Neuronal stem cell (in vitro differentiated cells): Measurements from ENCODE around the gene MON2.
A peak's percentile ranks its signal among the peaks of the same experiment; 100 is the strongest.
"Not testable (repeated sequence)": the region's sequence is repeated elsewhere in the genome, so short reads cannot be mapped to it uniquely, and the experiment has no call there.

Experiments
- DNase-seq: peaks from one replicate; pipeline ENCODE4 v3.0.0-alpha.2; 2013; ENCODE audit warnings: low spot score
- H2AFZ ChIP-seq: one replicate; pipeline ENCODE4 v1.6.1; 2013; ENCODE audit warnings: mild to moderate bottlenecking, low read length, inconsistent platforms
- H2AK5ac ChIP-seq: 2 replicates; pipeline ENCODE4 v1.6.1; 2013; ENCODE audit warnings: low read depth, mild to moderate bottlenecking, inconsistent platforms, low read length, moderate library complexity, mixed read lengths
- H2BK120ac ChIP-seq: 2 replicates; pipeline ENCODE4 v1.6.1; 2013; ENCODE audit warnings: low read depth, mild to moderate bottlenecking, inconsistent platforms, low read length, moderate library complexity, mixed read lengths
- H2BK12ac ChIP-seq: one replicate; pipeline ENCODE4 v1.6.1; 2013; ENCODE audit warnings: low read length, inconsistent platforms
- H2BK15ac ChIP-seq: 2 replicates; pipeline ENCODE4 v1.6.1; 2013; ENCODE audit warnings: mild to moderate bottlenecking, low read length, inconsistent platforms, mixed read lengths
- H2BK5ac ChIP-seq: one replicate; pipeline ENCODE4 v1.6.1; 2013; ENCODE audit warnings: inconsistent platforms, mild to moderate bottlenecking, low read length, moderate library complexity
- H3K14ac ChIP-seq: one replicate; pipeline ENCODE4 v1.6.1; 2013; ENCODE audit warnings: low read length, inconsistent platforms
- H3K18ac ChIP-seq: 2 replicates; pipeline ENCODE4 v1.6.1; 2013; ENCODE audit warnings: low read length, inconsistent platforms
- H3K23ac ChIP-seq: 2 replicates; pipeline ENCODE4 v1.6.1; 2013; ENCODE audit warnings: low read depth, mild to moderate bottlenecking, mixed read lengths, low read length, inconsistent platforms; ENCODE audit not compliant: poor library complexity
- H3K27ac ChIP-seq: replicated peaks from 3 replicates; pipeline ENCODE4 v1.5.1; 2013; ENCODE audit warnings: low read length, inconsistent platforms
- H3K27me3 ChIP-seq, 3 experiments: 2 replicates each; pipeline ENCODE4 v1.6.1; 2013; ENCODE audit warnings: low read length in 3 of 3, mild to moderate bottlenecking in 2 of 3, inconsistent platforms in 1 of 3, low read depth in 1 of 3, mixed read lengths in 1 of 3, moderate library complexity in 1 of 3; ENCODE audit not compliant: control insufficient read depth in 3 of 3, insufficient read depth in 3 of 3
- H3K36me3 ChIP-seq, 2 donors: replicated peaks in 1 of 2; 2 replicates each; pipeline ENCODE4 v1.6.1; 2013; ENCODE audit warnings: low read length in 2 of 2; ENCODE audit not compliant: control insufficient read depth in 2 of 2, insufficient read depth in 2 of 2
- H3K4ac ChIP-seq: 2 replicates; pipeline ENCODE4 v1.6.1; 2013; ENCODE audit warnings: inconsistent platforms, mild to moderate bottlenecking, low read length, moderate library complexity
- H3K4me1 ChIP-seq, 2 donors: 1 replicate in 1 of 2; 2 replicates in 1 of 2; pipeline ENCODE4 v1.6.1; 2013; ENCODE audit warnings: low read length in 2 of 2, low read depth in 1 of 2; ENCODE audit not compliant: control insufficient read depth in 2 of 2, insufficient read depth in 1 of 2
- H3K4me2 ChIP-seq: one replicate; pipeline ENCODE4 v1.6.1; 2013; ENCODE audit warnings: mild to moderate bottlenecking, low read length, inconsistent platforms; ENCODE audit not compliant: insufficient read depth, poor library complexity, severe bottlenecking
- H3K4me3 ChIP-seq, 2 donors: 2 replicates each; pipeline ENCODE4 v1.5.1; 2013; ENCODE audit warnings: low read length in 2 of 2, mild to moderate bottlenecking in 2 of 2, inconsistent platforms in 1 of 2, moderate library complexity in 1 of 2
- H3K79me1 ChIP-seq: one replicate; pipeline ENCODE4 v1.6.1; 2013; ENCODE audit warnings: low read depth, mild to moderate bottlenecking, inconsistent platforms, low read length, moderate library complexity
- H3K9ac ChIP-seq: one replicate; pipeline ENCODE4 v1.6.1; 2013; ENCODE audit warnings: mild to moderate bottlenecking, low read depth, low read length, inconsistent platforms; ENCODE audit not compliant: poor library complexity
- H3K9me3 ChIP-seq, 2 donors: replicated peaks in 1 of 2; 2 replicates each; pipeline versions ENCODE3 to v1.6.1; 2013; ENCODE audit warnings: low read length in 2 of 2, mild to moderate bottlenecking in 2 of 2, inconsistent platforms in 1 of 2, low read depth in 1 of 2, mixed read lengths in 1 of 2, moderate library complexity in 1 of 2; ENCODE audit not compliant: control insufficient read depth in 2 of 2, insufficient read depth in 1 of 2
- H4K8ac ChIP-seq: one replicate; pipeline ENCODE4 v1.6.1; 2013; ENCODE audit warnings: low read depth, mild to moderate bottlenecking, inconsistent platforms, low read length, moderate library complexity
- H4K91ac ChIP-seq: one replicate; pipeline ENCODE4 v1.6.1; 2013; ENCODE audit warnings: low read length, low read depth, mild to moderate bottlenecking, inconsistent platforms; ENCODE audit not compliant: poor library complexity
- WGBS, 2 donors: extraction: QIAGEN DNeasy Blood & Tissue Kit; methylation state at CpG; one replicate each; pipeline ENCODE4 v1.1.7; 2013; ENCODE audit warnings: missing lambda C conversion rate in 2 of 2, mixed read lengths in 1 of 2; ENCODE audit not compliant: insufficient read length in 2 of 2, insufficient replicate concordance in 1 of 2; ENCODE audit errors: extremely low coverage in 2 of 2; 5-methylcytosine and 5-hydroxymethylcytosine counted together

MON2 gene

DNA sequence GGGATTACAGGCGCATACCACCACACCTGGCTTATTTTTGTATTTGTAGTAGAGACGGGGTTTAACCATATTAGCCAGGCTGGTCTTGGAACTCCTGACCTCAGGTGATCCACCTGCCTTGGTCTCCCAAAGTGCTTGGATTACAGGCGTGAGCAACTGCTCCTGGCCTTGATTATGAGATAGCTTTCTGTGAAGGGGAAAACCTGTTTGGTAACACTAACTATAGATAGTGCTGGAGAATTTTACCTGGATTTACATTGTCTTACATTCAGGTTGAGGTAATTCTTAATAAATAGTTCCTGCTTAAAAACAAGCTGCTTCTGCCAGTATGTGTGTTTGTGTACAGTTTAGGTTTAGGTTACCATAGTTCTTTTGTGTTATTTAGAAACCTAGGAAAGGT, 77.1 kb downstream of the MON2 start:
- Histone ChIP-seq H2AFZ (no peak overlapping the region), H3K27ac (no peak overlapping the region), H2AK5ac (no peak overlapping the region), H3K36me3 (peaks cover 2 to 96% of the 10 kb centered on the region in 2 donors), H3K9ac (no peak overlapping the region), H3K14ac (no peak overlapping the region), H3K79me1 (no peaks in the 10 kb centered on the region), H3K9me3 (no peaks in the 10 kb centered on the region), H3K4me1 (no peaks in the 10 kb centered on the region), H4K8ac (no peak overlapping the region), H3K4me3 (no peak overlapping the region), H3K4ac (no peak overlapping the region), H2BK12ac (no peak overlapping the region), H3K4me2 (no peak overlapping the region), H3K18ac (no peak overlapping the region), H4K91ac (no peak overlapping the region), H3K23ac (no peak overlapping the region), H2BK15ac (no peak overlapping the region), H3K27me3 (no peaks in the 10 kb centered on the region), H2BK5ac (no peak overlapping the region), H2BK120ac (no peak overlapping the region)
- no peak for DNase-seq
- WGBS, 2 donors = no CpG with 5 or more reads among the region's 3 CpGs

DNA sequence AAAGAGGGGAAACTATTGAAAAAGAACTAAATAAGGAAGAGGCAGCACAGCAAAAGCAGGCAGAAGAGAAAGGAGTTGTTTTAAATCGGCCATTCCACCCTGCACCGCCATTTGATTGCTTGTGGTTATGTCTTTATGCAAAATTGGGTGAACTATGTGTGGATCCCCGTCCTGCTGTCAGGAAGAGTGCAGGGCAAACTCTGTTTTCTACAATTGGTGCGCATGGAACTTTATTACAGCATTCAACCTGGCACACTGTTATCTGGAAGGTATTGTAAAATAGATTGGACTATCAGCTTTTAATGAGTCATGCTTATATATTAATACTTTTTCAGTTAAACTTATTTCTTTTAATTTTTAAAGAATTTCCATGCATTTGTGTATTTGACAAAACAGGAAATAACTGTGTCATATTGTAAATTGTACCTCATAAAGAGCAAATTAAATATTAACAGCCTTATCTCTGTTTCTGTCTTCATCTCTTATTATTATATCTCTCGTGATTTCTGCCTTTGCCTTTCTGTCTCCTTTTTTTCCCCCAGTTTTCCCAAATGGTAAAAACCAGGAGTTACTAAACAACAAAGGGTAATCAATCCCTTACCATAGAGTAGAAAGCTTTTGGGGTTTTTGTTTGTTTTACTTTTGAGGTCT, 86.4 kb downstream of the MON2 start:
- Histone ChIP-seq H3K36me3 (peaks cover 3 to 79% of the 10 kb centered on the region in 2 donors), H3K18ac (no peak overlapping the region), H3K27me3 (no peaks in the 10 kb centered on the region), H2AK5ac (no peak overlapping the region), H3K9ac (no peak overlapping the region), H3K4me2 (no peak overlapping the region), H3K27ac (no peak overlapping the region), H3K9me3 (no peaks in the 10 kb centered on the region), H2BK120ac (no peak overlapping the region), H2BK5ac (no peak overlapping the region), H2BK12ac (no peak overlapping the region), H3K4me1 (no peaks in the 10 kb centered on the region), H3K14ac (no peak overlapping the region), H3K4ac (no peak overlapping the region), H3K23ac (no peak overlapping the region), H4K8ac (no peak overlapping the region), H4K91ac (no peak overlapping the region), H2BK15ac (no peak overlapping the region), H3K79me1 (no peaks in the 10 kb centered on the region), H2AFZ (no peak overlapping the region), H3K4me3 (no peak overlapping the region)
- no peak for DNase-seq
- no CpG with 5 or more reads among the region's 5 CpGs for WGBS, 2 donors

DNA sequence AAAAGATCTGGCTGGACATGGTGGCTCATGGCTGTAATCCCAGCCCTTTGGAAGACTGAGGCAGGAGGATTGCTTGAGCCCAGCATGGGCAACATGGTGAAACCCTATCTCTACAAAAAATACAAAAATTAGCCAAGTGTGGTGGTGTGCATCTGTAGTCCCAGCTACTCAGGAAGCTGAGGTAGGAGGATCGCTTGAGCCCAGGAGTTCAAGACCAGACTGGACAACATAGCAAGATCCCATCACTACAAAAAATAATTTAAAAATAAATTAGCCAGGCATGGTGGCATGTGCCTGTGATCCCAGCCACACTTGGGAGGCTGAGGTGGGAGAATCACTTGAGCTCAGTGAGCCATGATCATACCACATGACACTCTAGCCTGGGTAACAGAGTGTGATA, 92.7 kb downstream of the MON2 start:
- H4K91ac ChIP-seq, H3K9ac ChIP-seq, H3K27ac ChIP-seq, H2AFZ ChIP-seq, H4K8ac ChIP-seq, H3K4me2 ChIP-seq, H2AK5ac ChIP-seq, H3K4me3 ChIP-seq, H3K4ac ChIP-seq, H2BK120ac ChIP-seq, H3K18ac ChIP-seq, H3K27me3 ChIP-seq, H3K23ac ChIP-seq, DNase-seq, H3K14ac ChIP-seq, H2BK12ac ChIP-seq, H2BK15ac ChIP-seq, H2BK5ac ChIP-seq, H3K79me1 ChIP-seq, H3K4me1 ChIP-seq, H3K9me3 ChIP-seq: not testable (repeated sequence)
- WGBS, 2 donors = no CpG with 5 or more reads among the region's 1 CpG
- peaks cover 8 to 67% of the 10 kb centered on the region in 2 donors for H3K36me3 ChIP-seq

DNA sequence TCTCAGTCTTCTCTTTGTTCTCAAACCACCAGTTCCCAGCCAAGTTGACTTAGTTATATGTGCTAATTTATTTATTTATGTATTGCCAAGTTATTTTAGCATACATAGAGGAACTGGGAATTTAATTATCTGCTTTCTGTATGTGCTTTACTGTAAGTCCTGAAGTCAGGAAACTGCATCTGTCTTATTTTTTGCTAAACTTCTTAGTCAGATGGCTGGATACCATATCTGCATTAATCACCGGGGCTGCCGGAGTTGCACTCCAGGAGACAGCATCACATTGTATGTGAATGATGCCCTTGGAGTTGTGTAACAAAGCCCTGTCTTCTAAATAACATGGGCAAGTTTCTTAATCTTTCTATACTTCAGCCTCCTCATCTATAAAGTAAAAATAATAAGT, 96.2 kb downstream of the MON2 start:
- Histone ChIP-seq H3K14ac (no peak overlapping the region), H3K4me3 (no peak overlapping the region), H4K8ac (no peak overlapping the region), H2AK5ac (no peak overlapping the region), H3K4ac (no peak overlapping the region), H2AFZ (peak overlapping the region; percentile 2), H4K91ac (no peak overlapping the region), H3K36me3 (peaks cover 5 to 69% of the 10 kb centered on the region in 2 donors), H3K27ac (no peak overlapping the region), H3K4me2 (no peak overlapping the region), H3K9ac (no peak overlapping the region), H3K27me3 (no peaks in the 10 kb centered on the region), H3K79me1 (no peaks in the 10 kb centered on the region), H3K18ac (no peak overlapping the region), H2BK15ac (no peak overlapping the region), H2BK12ac (no peak overlapping the region), H2BK5ac (no peak overlapping the region), H3K23ac (no peak overlapping the region), H3K4me1 (peaks cover 0 to 5% of the 10 kb centered on the region in 2 donors), H2BK120ac (no peak overlapping the region), H3K9me3 (no peaks in the 10 kb centered on the region)
- no peak for DNase-seq
- WGBS, 2 donors = no CpG with 5 or more reads among the region's 2 CpGs
